ENCODE results near the gene ASB16.

- TF ChIP-seq, protein P1, sequence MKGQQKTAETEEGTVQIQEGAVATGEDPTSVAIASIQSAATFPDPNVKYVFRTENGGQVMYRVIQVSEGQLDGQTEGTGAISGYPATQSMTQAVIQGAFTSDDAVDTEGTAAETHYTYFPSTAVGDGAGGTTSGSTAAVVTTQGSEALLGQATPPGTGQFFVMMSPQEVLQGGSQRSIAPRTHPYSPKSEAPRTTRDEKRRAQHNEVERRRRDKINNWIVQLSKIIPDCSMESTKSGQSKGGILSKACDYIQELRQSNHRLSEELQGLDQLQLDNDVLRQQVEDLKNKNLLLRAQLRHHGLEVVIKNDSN (IDR thresholded peaks at IDR 0.05; ENCODE audit: borderline replicate concordance, low read depth) = no peak
- TF ChIP-seq POLR2AphosphoS5 (IDR thresholded peaks at IDR 0.05; ENCODE audit: low read depth, low read length) (no peak), NFIC (IDR thresholded peaks at IDR 0.05; ENCODE audit: borderline replicate concordance) (no peak), EZH2phosphoT487 (IDR thresholded peaks at IDR 0.05; ENCODE audit: borderline replicate concordance, low read depth) (no peak), REST (IDR thresholded peaks at IDR 0.05; ENCODE audit: low read depth, low read length) (no peak), IRF3 (IDR thresholded peaks at IDR 0.05; ENCODE audit: low read depth, low read length) (no peak), TAF1 (IDR thresholded peaks at IDR 0.05; ENCODE audit: borderline replicate concordance, low read depth, low read length) (no peak), YY1 (IDR thresholded peaks at IDR 0.05; ENCODE audit: low read depth) (no peak), MEF2A (IDR thresholded peaks at IDR 0.05; ENCODE audit: borderline replicate concordance, low read depth) (no peak), GATA2 (CRISPR knock-in tag; IDR thresholded peaks at IDR 0.05) (no peak), GABPA (IDR thresholded peaks at IDR 0.05; ENCODE audit: low read depth) (no peak), SMC3 (IDR thresholded peaks at IDR 0.05; ENCODE audit: low read depth, low read length) (no peak), MAX (IDR thresholded peaks at IDR 0.05; ENCODE audit: low read depth) (no peak)
- TF ChIP-seq, protein P2, sequence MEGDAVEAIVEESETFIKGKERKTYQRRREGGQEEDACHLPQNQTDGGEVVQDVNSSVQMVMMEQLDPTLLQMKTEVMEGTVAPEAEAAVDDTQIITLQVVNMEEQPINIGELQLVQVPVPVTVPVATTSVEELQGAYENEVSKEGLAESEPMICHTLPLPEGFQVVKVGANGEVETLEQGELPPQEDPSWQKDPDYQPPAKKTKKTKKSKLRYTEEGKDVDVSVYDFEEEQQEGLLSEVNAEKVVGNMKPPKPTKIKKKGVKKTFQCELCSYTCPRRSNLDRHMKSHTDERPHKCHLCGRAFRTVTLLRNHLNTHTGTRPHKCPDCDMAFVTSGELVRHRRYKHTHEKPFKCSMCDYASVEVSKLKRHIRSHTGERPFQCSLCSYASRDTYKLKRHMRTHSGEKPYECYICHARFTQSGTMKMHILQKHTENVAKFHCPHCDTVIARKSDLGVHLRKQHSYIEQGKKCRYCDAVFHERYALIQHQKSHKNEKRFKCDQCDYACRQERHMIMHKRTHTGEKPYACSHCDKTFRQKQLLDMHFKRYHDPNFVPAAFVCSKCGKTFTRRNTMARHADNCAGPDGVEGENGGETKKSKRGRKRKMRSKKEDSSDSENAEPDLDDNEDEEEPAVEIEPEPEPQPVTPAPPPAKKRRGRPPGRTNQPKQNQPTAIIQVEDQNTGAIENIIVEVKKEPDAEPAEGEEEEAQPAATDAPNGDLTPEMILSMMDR (IDR thresholded peaks at IDR 0.05) = no peak
Observed at GRCh38 chr17:44192750-44193149, 22.2 kb downstream of the ASB16 start.

Measured in SK-N-SH (cell line).